Lower lobe of right lung (tissue), 2 donors: ENCODE data around the gene TESMIN. TPM values are rescaled to one million over a fixed set of nuclear protein-coding genes. Genes with fewer than 3 reads are reported as not detected.

Experiments used
- ATAC-seq, 2 donors: fragments of 200-7000 bp; cut with Tn5 transposase; one replicate each; pipeline ENCODE4 v1.9.1; 2020 to 2022; ENCODE audit warnings: mild to moderate bottlenecking in 2 of 2, moderate library complexity in 2 of 2
- DNase-seq: peaks from one replicate; pipeline ENCODE4 v3.0.0-alpha.2; 2020
- H3K27ac ChIP-seq: fragments of 200-600 bp; one replicate; pipeline ENCODE4 v1.8.0; 2022
- H3K27me3 ChIP-seq: fragments of 200-600 bp; one replicate; pipeline ENCODE4 v1.8.0; 2022; ENCODE audit warnings: low read depth
- H3K36me3 ChIP-seq: fragments of 200-600 bp; one replicate; pipeline ENCODE4 v1.8.0; 2022; ENCODE audit warnings: mild to moderate bottlenecking
- H3K4me1 ChIP-seq: fragments of 200-600 bp; one replicate; pipeline ENCODE4 v1.8.0; 2022
- H3K4me3 ChIP-seq: fragments of 200-600 bp; one replicate; pipeline ENCODE4 v1.8.0; 2022; ENCODE audit warnings: mild to moderate bottlenecking
- H3K9me3 ChIP-seq: fragments of 200-600 bp; one replicate; pipeline ENCODE4 v1.8.0; 2022
- CTCF ChIP-seq: fragments of 200-600 bp; IDR thresholded peaks from one replicate; pipeline ENCODE4 v1.8.0; 2022; ENCODE audit warnings: antibody characterized with exemption, mild to moderate bottlenecking
- intact Hi-C: fragments of 100-400 bp; cut with DNase I; formaldehyde crosslinking; loops from one replicate; pipeline ENCODE4 v1.11.0; 2022
- long read RNA-seq: library from polyadenylated mRNA; unstranded; transcript quantifications from one replicate; pipeline ENCODE4 v2.0.0, GENCODE V29; 2021
- total RNA-seq: library from RNA; stranded (reverse); fragmentation: NEBNext Ultra II Directional; extraction: Animal tissue kit (Norgen Biotek cat#: 25700); gene quantifications from one replicate; pipeline ENCODE4 v1.2.1, GENCODE V29; 2021
- donor health status: DM: no; HTN: yes; CAD: no; lungs with severe emphysema.

TESMIN gene
- 1.9 TPM for total RNA-seq
- long read RNA-seq, result 0 reads

- Histone ChIP-seq H3K36me3 (peaks cover 18% of the 10 kb centered on the region), H3K27ac (no peak within 1 kb of the TSS), H3K4me1 (peaks cover 5% of the 10 kb centered on the region), H3K9me3 (no peaks in the 10 kb centered on the region), H3K4me3 (peak within 1 kb of the TSS; percentile 37), H3K27me3 (no peaks in the 10 kb centered on the region)
- ATAC-seq (peak; percentile 96 to 97), DNase-seq (peak; percentile 94)
- intact Hi-C loops, result no loop called here
- TF ChIP-seq CTCF, result no peak
Measured at GRCh38 chr11:68751331-68751856, at the start of gene TESMIN. TSS of gene TESMIN (minus strand) at chr11:68751520. CDS start at chr11:68750660, 860 bp downstream.

- H3K36me3 ChIP-seq, result peaks cover 100% of the 10 kb centered on the region
- H3K9me3 ChIP-seq, result no peaks in the 10 kb centered on the region
- no peak overlapping the region for H3K4me3 ChIP-seq
- ATAC-seq (peak; percentile 32 to 60), DNase-seq (no peak)
- H3K27ac ChIP-seq, result no peak overlapping the region
- peak; percentile 54 for TF ChIP-seq CTCF
- H3K4me1 ChIP-seq, result no peaks in the 10 kb centered on the region
- H3K27me3 ChIP-seq, result no peaks in the 10 kb centered on the region
- intact Hi-C loops, result no loop called here
Measured at GRCh38 chr11:68798221-68798813, 47.0 kb upstream of the TESMIN start.

- no peak overlapping the region for H3K4me3 ChIP-seq
- no peak for DNase-seq
- no peak for ATAC-seq
- H3K27ac ChIP-seq, result no peak overlapping the region
- intact Hi-C loops, result no loop called here
- H3K9me3 ChIP-seq, result no peaks in the 10 kb centered on the region
- no peaks in the 10 kb centered on the region for H3K4me1 ChIP-seq
- H3K36me3 ChIP-seq, result peaks cover 100% of the 10 kb centered on the region
- no peak for TF ChIP-seq CTCF
- H3K27me3 ChIP-seq, result no peaks in the 10 kb centered on the region
Measured at GRCh38 chr11:68796801-68797200, 45.5 kb upstream of the TESMIN start.

GRCh38 chr11:68792400-68792966 lies 41.2 kb upstream of the TESMIN start:
- Histone ChIP-seq H3K4me3 (no peak overlapping the region), H3K27ac (no peak overlapping the region), H3K4me1 (no peaks in the 10 kb centered on the region), H3K9me3 (no peaks in the 10 kb centered on the region), H3K36me3 (peaks cover 97% of the 10 kb centered on the region), H3K27me3 (no peaks in the 10 kb centered on the region)
- DNase-seq, result no peak
- intact Hi-C loops, result no loop called here
- no peak for TF ChIP-seq CTCF
- no peak for ATAC-seq

- Histone ChIP-seq H3K36me3 (peaks cover 95% of the 10 kb centered on the region), H3K4me3 (no peak overlapping the region)
- ATAC-seq, result no peak
Measured at GRCh38 chr11:68784653-68785052, 33.3 kb upstream of the TESMIN start.

More at GRCh38 chr11:68784653-68785052, 33.3 kb upstream of the TESMIN start:
- DNase-seq, result no peak
- intact Hi-C loops, result no loop called here
- H3K27me3 ChIP-seq, result no peaks in the 10 kb centered on the region
- no peak for TF ChIP-seq CTCF
- H3K4me1 ChIP-seq, result no peaks in the 10 kb centered on the region
- no peak overlapping the region for H3K27ac ChIP-seq
- no peaks in the 10 kb centered on the region for H3K9me3 ChIP-seq
